ENCODE results near the gene EDC3.
A peak's percentile ranks its signal among the peaks of the same experiment; 100 is the strongest.

The EDC3 gene

DNA sequence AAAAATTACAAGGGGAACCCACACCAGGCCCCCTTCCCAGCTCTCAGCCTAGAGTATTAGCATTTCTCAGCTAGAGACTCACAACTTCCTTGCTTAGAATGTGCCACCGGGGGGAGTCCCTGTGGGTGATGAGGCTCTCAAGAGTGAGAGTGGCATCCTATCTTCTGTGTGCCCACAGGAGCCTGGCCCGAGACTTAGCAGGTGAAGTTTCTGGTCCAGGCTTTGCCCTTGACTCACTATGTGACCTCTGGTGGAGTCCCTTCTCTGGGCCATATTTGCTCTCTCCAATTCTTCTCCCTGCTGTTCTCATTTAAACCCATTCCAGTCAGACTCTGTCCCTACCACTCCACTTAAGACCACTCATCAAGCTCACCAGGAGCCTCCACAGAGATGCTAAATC is 62.0 kb downstream of the EDC3 start:
- no peak overlapping the region for H3K4me2 ChIP-seq (ENCODE audit: low read depth, low read length, poor library complexity, severe bottlenecking)
- H3K27me3 ChIP-seq (ENCODE audit: low read length), result no peaks in the 10 kb centered on the region
- no peak overlapping the region for H3K4me3 ChIP-seq (ENCODE audit: insufficient read depth, low read length, poor library complexity, severe bottlenecking)
- no peaks in the 10 kb centered on the region for H3K9me3 ChIP-seq (ENCODE audit: insufficient read depth, low read length)
- H3K27ac ChIP-seq (ENCODE audit: low read depth, low read length), result no peak overlapping the region
- no peaks in the 10 kb centered on the region for H3K9me2 ChIP-seq (replicated peaks; ENCODE audit: insufficient read depth, low read length)
- H3K36me3 ChIP-seq (ENCODE audit: low read length), result no peaks in the 10 kb centered on the region
- H3F3A ChIP-seq (ENCODE audit: insufficient read depth), result no peaks in the 10 kb centered on the region
- TF ChIP-seq, protein P1, sequence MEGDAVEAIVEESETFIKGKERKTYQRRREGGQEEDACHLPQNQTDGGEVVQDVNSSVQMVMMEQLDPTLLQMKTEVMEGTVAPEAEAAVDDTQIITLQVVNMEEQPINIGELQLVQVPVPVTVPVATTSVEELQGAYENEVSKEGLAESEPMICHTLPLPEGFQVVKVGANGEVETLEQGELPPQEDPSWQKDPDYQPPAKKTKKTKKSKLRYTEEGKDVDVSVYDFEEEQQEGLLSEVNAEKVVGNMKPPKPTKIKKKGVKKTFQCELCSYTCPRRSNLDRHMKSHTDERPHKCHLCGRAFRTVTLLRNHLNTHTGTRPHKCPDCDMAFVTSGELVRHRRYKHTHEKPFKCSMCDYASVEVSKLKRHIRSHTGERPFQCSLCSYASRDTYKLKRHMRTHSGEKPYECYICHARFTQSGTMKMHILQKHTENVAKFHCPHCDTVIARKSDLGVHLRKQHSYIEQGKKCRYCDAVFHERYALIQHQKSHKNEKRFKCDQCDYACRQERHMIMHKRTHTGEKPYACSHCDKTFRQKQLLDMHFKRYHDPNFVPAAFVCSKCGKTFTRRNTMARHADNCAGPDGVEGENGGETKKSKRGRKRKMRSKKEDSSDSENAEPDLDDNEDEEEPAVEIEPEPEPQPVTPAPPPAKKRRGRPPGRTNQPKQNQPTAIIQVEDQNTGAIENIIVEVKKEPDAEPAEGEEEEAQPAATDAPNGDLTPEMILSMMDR (IDR thresholded peaks at IDR 0.05; ENCODE audit: insufficient read depth, low read length, poor library complexity, severe bottlenecking), result no peak
- TF ChIP-seq EZH2phosphoT487 (conservative IDR thresholded peaks at IDR 0.05; ENCODE audit: low read length), result no peak
- H3K79me2 ChIP-seq (ENCODE audit: insufficient read depth, low read length), result no peaks in the 10 kb centered on the region
- H4K20me1 ChIP-seq (ENCODE audit: low read depth, low read length), result no peaks in the 10 kb centered on the region
- H2AFZ ChIP-seq (ENCODE audit: low read depth, low read length, severe bottlenecking), result no peak overlapping the region
- no peak overlapping the region for H3K9ac ChIP-seq (ENCODE audit: low read length)

DNA sequence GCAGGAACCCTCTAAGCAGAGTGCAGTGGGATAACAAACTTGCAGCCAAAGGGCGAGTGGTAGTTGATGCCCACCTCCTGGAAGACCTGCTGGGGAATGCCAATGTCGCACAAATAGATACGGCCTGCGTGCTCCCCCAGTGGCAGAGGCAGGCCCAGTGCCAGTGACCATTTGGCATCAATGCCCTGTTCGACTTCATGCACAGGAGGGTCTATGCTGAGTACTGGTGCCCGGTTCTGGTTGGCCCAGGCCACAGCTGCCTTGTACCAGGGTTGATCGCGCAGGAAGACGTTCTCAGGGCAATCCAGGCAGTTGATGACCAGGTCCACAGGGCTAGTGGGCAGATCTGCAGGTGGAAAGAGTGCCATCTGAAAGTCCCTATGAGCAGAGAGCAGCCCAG is 63.2 kb downstream of the EDC3 start:
- no peaks in the 10 kb centered on the region for H3K9me2 ChIP-seq (replicated peaks; ENCODE audit: insufficient read depth, low read length)
- no peak overlapping the region for H3K27ac ChIP-seq (ENCODE audit: low read depth, low read length)
- no peaks in the 10 kb centered on the region for H3F3A ChIP-seq (ENCODE audit: insufficient read depth)
- H3K9ac ChIP-seq (ENCODE audit: low read length), result no peak overlapping the region
- H4K20me1 ChIP-seq (ENCODE audit: low read depth, low read length), result no peaks in the 10 kb centered on the region
- no peaks in the 10 kb centered on the region for H3K27me3 ChIP-seq (ENCODE audit: low read length)
- H3K4me3 ChIP-seq (ENCODE audit: insufficient read depth, low read length, poor library complexity, severe bottlenecking), result no peak overlapping the region
- H3K79me2 ChIP-seq (ENCODE audit: insufficient read depth, low read length), result no peaks in the 10 kb centered on the region
- H3K4me2 ChIP-seq (ENCODE audit: low read depth, low read length, poor library complexity, severe bottlenecking), result no peak overlapping the region
- no peak overlapping the region for H2AFZ ChIP-seq (ENCODE audit: low read depth, low read length, severe bottlenecking)
- TF ChIP-seq EZH2phosphoT487 (conservative IDR thresholded peaks at IDR 0.05; ENCODE audit: low read length), result no peak
- H3K36me3 ChIP-seq (ENCODE audit: low read length), result no peaks in the 10 kb centered on the region
- no peaks in the 10 kb centered on the region for H3K9me3 ChIP-seq (ENCODE audit: insufficient read depth, low read length)

DNA sequence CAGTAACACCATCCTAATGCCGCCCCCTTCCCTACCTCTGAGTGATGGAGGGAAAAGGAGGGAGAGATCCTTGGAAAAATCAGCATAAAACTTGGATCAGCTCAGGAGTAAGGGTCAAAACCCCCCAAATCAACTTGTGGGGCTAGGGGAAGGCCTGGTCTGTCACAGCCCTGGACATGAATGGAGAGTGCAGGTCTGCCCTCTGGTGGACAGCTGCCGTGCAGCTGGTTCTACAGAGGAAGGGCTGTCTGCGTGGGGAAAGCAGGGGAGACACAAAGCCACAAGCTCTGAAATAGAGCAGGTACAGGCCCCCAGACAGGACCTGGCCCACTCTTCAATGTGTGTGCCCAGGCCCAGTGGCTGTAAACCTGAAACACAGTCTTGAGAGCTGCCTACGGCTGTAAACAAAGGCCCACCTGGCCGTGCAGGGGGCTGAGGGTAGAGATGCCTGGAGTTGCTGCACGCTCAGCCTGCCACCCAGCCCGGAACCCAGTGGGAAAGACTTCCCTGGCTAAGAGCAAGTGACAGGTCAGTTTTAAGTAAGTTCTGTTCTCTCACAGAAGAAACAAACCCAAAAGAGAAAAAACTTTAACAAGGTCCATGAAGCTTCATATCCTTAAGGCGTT is 63.8 kb downstream of the EDC3 start:
- Histone ChIP-seq H3K27me3 (ENCODE audit: low read length) (no peaks in the 10 kb centered on the region), H3F3A (ENCODE audit: insufficient read depth) (no peaks in the 10 kb centered on the region), H3K9me3 (ENCODE audit: insufficient read depth, low read length) (no peaks in the 10 kb centered on the region), H3K4me2 (ENCODE audit: low read depth, low read length, poor library complexity, severe bottlenecking) (no peak overlapping the region), H3K9ac (ENCODE audit: low read length) (no peak overlapping the region), H3K36me3 (ENCODE audit: low read length) (no peaks in the 10 kb centered on the region), H3K9me2 (replicated peaks; ENCODE audit: insufficient read depth, low read length) (no peaks in the 10 kb centered on the region), H3K79me2 (ENCODE audit: insufficient read depth, low read length) (no peaks in the 10 kb centered on the region), H3K4me3 (ENCODE audit: insufficient read depth, low read length, poor library complexity, severe bottlenecking) (no peak overlapping the region), H3K27ac (ENCODE audit: low read depth, low read length) (no peak overlapping the region), H2AFZ (ENCODE audit: low read depth, low read length, severe bottlenecking) (no peak overlapping the region), H4K20me1 (ENCODE audit: low read depth, low read length) (no peaks in the 10 kb centered on the region)
- TF ChIP-seq, protein P1 (IDR thresholded peaks at IDR 0.05; ENCODE audit: insufficient read depth, low read length, poor library complexity, severe bottlenecking), result peak; percentile 89
- no peak for TF ChIP-seq EZH2phosphoT487 (conservative IDR thresholded peaks at IDR 0.05; ENCODE audit: low read length)

DNA sequence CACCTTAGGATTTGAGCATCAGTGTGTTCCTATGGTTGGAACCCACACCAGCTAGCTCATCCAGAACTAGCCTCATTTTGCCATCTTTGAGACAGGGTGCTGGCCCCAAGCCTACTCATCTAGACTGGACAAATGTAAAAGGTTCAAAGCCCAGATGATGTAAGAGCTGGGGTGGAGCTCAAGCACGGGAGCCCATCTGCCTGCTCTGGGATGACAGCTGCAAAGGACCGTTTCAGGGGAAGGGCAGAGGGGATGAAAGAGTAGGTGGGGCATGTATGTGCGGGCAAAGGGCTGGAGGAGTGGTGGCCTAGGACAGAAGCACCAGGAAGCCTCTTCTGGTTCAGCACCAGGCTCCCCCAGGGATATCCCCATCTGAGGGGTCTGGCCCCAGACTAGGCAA is 64.4 kb downstream of the EDC3 start:
- TF ChIP-seq, protein P1 (IDR thresholded peaks at IDR 0.05; ENCODE audit: insufficient read depth, low read length, poor library complexity, severe bottlenecking), result no peak
- TF ChIP-seq EZH2phosphoT487 (conservative IDR thresholded peaks at IDR 0.05; ENCODE audit: low read length), result no peak
- Histone ChIP-seq H3F3A (ENCODE audit: insufficient read depth) (no peaks in the 10 kb centered on the region), H3K4me2 (ENCODE audit: low read depth, low read length, poor library complexity, severe bottlenecking) (no peak overlapping the region), H3K9me2 (replicated peaks; ENCODE audit: insufficient read depth, low read length) (no peaks in the 10 kb centered on the region), H3K9ac (ENCODE audit: low read length) (no peak overlapping the region), H3K27ac (ENCODE audit: low read depth, low read length) (no peak overlapping the region), H3K9me3 (ENCODE audit: insufficient read depth, low read length) (no peaks in the 10 kb centered on the region), H3K27me3 (ENCODE audit: low read length) (no peaks in the 10 kb centered on the region), H3K36me3 (ENCODE audit: low read length) (no peaks in the 10 kb centered on the region), H3K79me2 (ENCODE audit: insufficient read depth, low read length) (no peaks in the 10 kb centered on the region), H3K4me3 (ENCODE audit: insufficient read depth, low read length, poor library complexity, severe bottlenecking) (no peak overlapping the region), H2AFZ (ENCODE audit: low read depth, low read length, severe bottlenecking) (no peak overlapping the region), H4K20me1 (ENCODE audit: low read depth, low read length) (no peaks in the 10 kb centered on the region)
